ENCODE measurements around the gene ABRACL.

DNA sequence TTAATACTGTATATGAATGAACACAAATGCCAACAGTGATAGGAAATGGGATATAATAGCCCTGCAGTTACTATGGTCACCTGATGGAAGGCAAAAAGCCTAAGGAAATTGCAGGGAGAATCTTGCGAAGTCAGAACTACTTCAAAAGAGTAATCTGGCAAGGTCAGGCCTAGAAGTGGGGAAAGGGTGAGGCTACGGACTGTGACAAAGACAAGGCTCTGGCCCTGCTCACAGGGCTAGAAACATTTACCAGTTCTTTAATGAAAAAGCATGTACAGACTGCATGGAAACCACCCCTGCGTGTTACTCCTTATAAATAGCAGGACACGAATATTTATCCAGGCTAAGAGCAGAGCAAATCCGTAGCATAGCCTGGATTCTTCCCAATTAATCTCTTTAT lies 53.8 kb downstream of the ABRACL start:
- no peak for TF ChIP-seq SP1 (IDR thresholded peaks at IDR 0.05)
- no peak for TF ChIP-seq SUZ12 (IDR thresholded peaks at IDR 0.05)
- TF ChIP-seq ELF4 (IDR thresholded peaks at IDR 0.05): no peak
- no peak for TF ChIP-seq FOXM1 (IDR thresholded peaks at IDR 0.05; ENCODE audit: borderline replicate concordance)
- TF ChIP-seq LEF1 (IDR thresholded peaks at IDR 0.05; ENCODE audit: borderline replicate concordance): no peak
- TF ChIP-seq FOXK2 (IDR thresholded peaks at IDR 0.05): no peak
- TF ChIP-seq CTBP1 (IDR thresholded peaks at IDR 0.05; ENCODE audit: borderline replicate concordance): no peak
- TF ChIP-seq FOXA1 (IDR thresholded peaks at IDR 0.05): no peak

All from HEK293T (cell line).